ENCODE measurements around the gene CD180. TPM values are rescaled to one million over a fixed set of nuclear protein-coding genes. Genes with fewer than 3 reads are reported as not detected.

CD180 gene
- total RNA-seq (2011; cell fraction: chromatin; rRNA removed; ENCODE audit: low replicate concordance) = not detected in 2 replicates
- total RNA-seq (2011; cell fraction: nucleolus; rRNA removed) = not detected in 2 replicates
- not detected in 2 replicates for total RNA-seq (2011; cell fraction: nucleoplasm; rRNA removed)
- not detected in 2 replicates for total RNA-seq (2014; rRNA removed)
- not detected in 2 replicates for total RNA-seq (2014; rRNA removed; fragmentation: Illumina TruSeq; extraction: Trizol)
- total RNA-seq (2015; rRNA removed; fragmentation: Illumina TruSeq; extraction: Trizol) = 0.04 and 0.07 TPM in 2 replicates
- not detected in 2 replicates for total RNA-seq (2021)
- not detected in 2 replicates for polyA plus RNA-seq (2011; rRNA removed)
- not detected in 2 replicates for polyA plus RNA-seq (2011; cell fraction: cytosol; rRNA removed)
- polyA plus RNA-seq (2011; cell fraction: nucleus; rRNA removed) = not detected in 2 replicates
- 0.03 and 0.04 TPM in 2 replicates for polyA plus RNA-seq (2012)
- polyA plus RNA-seq (2014; fragmentation: Illumina TruSeq; extraction: Trizol) = 0.01 TPM in 1 of 2 replicates, not detected in the other
- not detected for polyA plus RNA-seq (2014; fragmentation: Nextera tagmentation; extraction: Ambion mirVana)
- not detected in 2 replicates for polyA plus RNA-seq (2014; rRNA removed)
- polyA minus RNA-seq (2011; rRNA and poly(A)+ RNA removed) = not detected in 2 replicates
- polyA minus RNA-seq (2011; cell fraction: cytosol; rRNA and poly(A)+ RNA removed) = not detected in 2 replicates
- not detected in 2 replicates for polyA minus RNA-seq (2011; cell fraction: nucleus; rRNA and poly(A)+ RNA removed)
- Bru-seq, nascent RNA = percentile 6 among the genes with signal in this experiment
- BruChase-seq, experiment 1, labeled RNA remaining after a 2-hour chase = percentile 6 among the genes with signal in this experiment
- BruChase-seq, experiment 2, labeled RNA remaining after a 6-hour chase = not detected
- long read RNA-seq, experiment 1 = 0 reads
- long read RNA-seq, experiment 2 = 0 reads
- long read RNA-seq, experiment 3 = 0 reads

GRCh38 chr5:67196537-67197059, at the start of gene CD180:
Gene CD180, minus strand, starts transcription at chr5:67196799. Its CDS starts 158 bp downstream, at chr5:67196641.
- no peak for TF ChIP-seq NEUROD1 (IDR thresholded peaks at IDR 0.05; ENCODE audit: borderline replicate concordance, low read depth, low read length, partially characterized antibody)
- no peak for TF ChIP-seq PKNOX1 (IDR thresholded peaks at IDR 0.05)
- POLR2A ChIA-PET = no interaction called here
- Histone ChIP-seq H3K79me2 (ENCODE audit: control insufficient read depth, insufficient read depth, low read length) (no peaks in the 10 kb centered on the region), H3K4me3 (no peak within 1 kb of the TSS), H2AFZ (ENCODE audit: low read depth, low read length) (no peak within 1 kb of the TSS), H3K36me3 (ENCODE audit: control insufficient read depth, insufficient read depth, low read length) (no peaks in the 10 kb centered on the region), H4K20me1 (replicated peaks; ENCODE audit: control insufficient read depth, insufficient read depth, low read length) (no peaks in the 10 kb centered on the region), H3K27me3 (ENCODE audit: control insufficient read depth in 2 of 2, insufficient read depth in 2 of 2, low read length in 2 of 2) (peaks cover 0 to 12% of the 10 kb centered on the region in 2 experiments; a peak in 2 of 5 replicates), H3K27ac (ENCODE audit: extremely low read depth, low read depth, low read length) (no peak within 1 kb of the TSS), H3K4me2 (ENCODE audit: insufficient read depth, low read length) (no peak within 1 kb of the TSS), H3K4me1 (replicated peaks in 1 of 2; ENCODE audit: control insufficient read depth in 2 of 2, insufficient read depth in 2 of 2, low read length in 2 of 2) (no peaks in the 10 kb centered on the region), H3K9me3 (replicated peaks; ENCODE audit: control insufficient read depth, insufficient read depth, low read depth, low read length) (no peaks in the 10 kb centered on the region), H3K9me1 (ENCODE audit: control insufficient read depth, insufficient read depth, low read length) (no peaks in the 10 kb centered on the region), H3K9ac (ENCODE audit: insufficient read depth in 1 of 2, low read depth in 2 of 2, low read length in 2 of 2) (no peak within 1 kb of the TSS)
- intact Hi-C loops (cut with micrococcal nuclease) = no loop called here
- CTCF ChIA-PET (ENCODE audit: low intra/inter-chr PET ratio) = no interaction called here
- WGBS (ENCODE audit: insufficient coverage, low coverage, missing lambda C conversion rate) = 0% methylated on average over 5 of the region's 5 CpGs
- DNase-seq (ENCODE audit: extremely low read depth in 1 of 4, low spot score in 3 of 4) = no peak
- FAIRE-seq = no peak
- ATAC-seq = no peak
- in situ Hi-C loops (cut with MboI) = no loop called here
- no TSS peak for BruUV-seq (replicated peaks)

All from K562 (cell line).